H54 (cell line): Measurements from ENCODE around the gene FAF1.
A peak's percentile ranks its signal among the peaks of the same experiment; 100 is the strongest.

ENCODE experiments used
- DNase-seq: peaks from one replicate; pipeline ENCODE4 v3.0.0; 2011; ENCODE audit warnings: low spot score, mixed read lengths; ENCODE audit not compliant: insufficient read length
- FAIRE-seq: peaks from 3 replicates; lab custom pipeline; 2011; peaks lifted over from hg19 to GRCh38; lab: Jason Lieb, UNC
- POLR2A ChIP-seq: IDR thresholded peaks from 2 replicates; pipeline ENCODE4 v1.6.1; 2011; ENCODE audit warnings: low read depth, mild to moderate bottlenecking, low read length

Gene FAF1

GRCh38 chr1:50436489-50436888 lies 523.6 kb downstream of the FAF1 start:
- DNase-seq (no peak), FAIRE-seq (no peak)
- no peak for TF ChIP-seq POLR2A

- DNase-seq (no peak), FAIRE-seq (no peak)
- no peak for TF ChIP-seq POLR2A
These were observed 530.1 kb downstream of the FAF1 start for GRCh38 chr1:50430010-50430405.

DNA sequence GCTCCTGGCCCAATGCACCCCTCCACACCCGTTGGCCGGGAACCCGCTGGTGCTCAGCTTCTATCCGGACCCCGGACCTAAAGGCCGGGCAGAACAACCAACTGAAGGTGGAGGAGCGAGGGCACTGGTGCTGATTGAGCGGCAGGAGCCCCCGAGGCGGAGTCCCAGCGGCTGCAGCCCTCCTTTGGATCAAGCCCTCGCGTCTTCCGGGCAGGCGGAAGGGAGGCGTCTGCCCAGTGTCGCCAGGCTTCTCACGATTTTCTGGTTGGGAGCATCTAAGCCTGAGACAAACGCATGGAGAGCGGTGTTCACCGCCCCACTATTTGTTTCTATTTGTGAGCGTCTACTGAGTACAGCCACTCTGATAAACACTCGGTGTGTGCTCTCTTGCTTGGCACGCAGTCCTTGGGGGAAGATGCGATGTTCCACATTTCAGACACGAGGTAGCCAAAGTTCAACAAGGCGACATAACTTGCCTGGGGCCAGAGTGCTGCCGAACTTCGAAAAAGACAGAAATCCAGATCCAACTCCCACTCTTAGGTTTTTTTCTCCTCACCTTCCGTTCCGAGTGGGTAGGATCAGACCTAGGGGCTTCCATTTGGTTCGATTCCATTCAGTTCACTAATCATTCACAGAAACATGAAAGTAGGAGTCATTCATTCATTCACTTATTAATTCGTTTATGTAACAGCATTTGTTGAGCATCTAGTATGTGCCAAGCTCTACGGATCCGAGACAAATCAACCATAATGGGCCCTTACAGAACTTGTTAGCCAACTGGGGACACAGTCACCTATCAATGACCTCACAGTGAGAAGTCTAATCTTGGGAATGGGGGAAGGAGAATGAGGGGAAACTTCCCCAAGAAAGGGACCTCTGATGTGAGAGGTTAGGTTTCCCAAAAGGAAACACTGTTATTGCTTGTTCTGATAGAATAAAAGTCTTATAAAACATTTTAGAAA lies 532.0 kb downstream of the FAF1 start:
- DNase-seq (no peak), FAIRE-seq (no peak)

DNA sequence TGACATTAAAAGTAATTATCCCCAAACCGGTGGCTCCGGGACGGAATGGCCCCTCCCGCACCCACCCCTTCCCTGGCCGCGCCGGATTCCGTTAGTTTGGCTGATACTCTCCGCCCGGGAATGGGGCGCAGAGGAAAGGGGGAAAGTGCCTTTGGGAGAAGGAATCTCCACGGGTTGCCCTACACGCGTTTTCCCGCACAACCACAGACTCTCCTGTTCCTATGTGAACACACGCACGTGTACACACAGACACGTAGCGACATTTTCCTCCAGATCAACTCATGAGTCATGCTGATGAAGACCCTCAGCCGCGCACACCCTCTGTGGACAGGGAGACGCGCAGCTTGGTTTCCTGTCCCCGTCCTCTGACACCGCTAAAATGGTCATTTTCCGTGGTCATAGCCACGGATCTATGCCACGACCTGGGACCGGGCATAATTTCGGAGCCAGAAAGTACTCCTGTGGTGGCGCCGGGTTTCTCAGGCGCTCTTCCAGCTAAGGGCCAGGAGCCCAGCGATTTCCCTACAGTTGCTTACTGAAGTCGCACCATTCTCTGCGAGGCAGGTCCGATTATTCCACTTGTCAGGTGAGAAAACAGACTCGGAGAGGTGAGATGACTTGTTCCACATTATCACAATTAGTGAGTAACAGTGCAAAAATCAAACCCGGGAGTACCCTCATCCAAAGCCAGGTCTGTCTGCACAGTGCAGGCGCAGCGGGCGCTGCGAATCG lies 532.8 kb downstream of the FAF1 start:
- TF ChIP-seq POLR2A, result no peak
- FAIRE-seq (no peak), DNase-seq (no peak)

More for the DNA sequence above, 532.0 kb downstream of the FAF1 start:
- no peak for TF ChIP-seq POLR2A

GRCh38 chr1:50426702-50427085 lies 533.4 kb downstream of the FAF1 start:
- no peak for TF ChIP-seq POLR2A
- FAIRE-seq, result no peak
- DNase-seq, result no peak

- no peak for DNase-seq
- no peak for FAIRE-seq
- TF ChIP-seq POLR2A, result no peak
These were observed 533.9 kb downstream of the FAF1 start for GRCh38 chr1:50426108-50426700.

DNA sequence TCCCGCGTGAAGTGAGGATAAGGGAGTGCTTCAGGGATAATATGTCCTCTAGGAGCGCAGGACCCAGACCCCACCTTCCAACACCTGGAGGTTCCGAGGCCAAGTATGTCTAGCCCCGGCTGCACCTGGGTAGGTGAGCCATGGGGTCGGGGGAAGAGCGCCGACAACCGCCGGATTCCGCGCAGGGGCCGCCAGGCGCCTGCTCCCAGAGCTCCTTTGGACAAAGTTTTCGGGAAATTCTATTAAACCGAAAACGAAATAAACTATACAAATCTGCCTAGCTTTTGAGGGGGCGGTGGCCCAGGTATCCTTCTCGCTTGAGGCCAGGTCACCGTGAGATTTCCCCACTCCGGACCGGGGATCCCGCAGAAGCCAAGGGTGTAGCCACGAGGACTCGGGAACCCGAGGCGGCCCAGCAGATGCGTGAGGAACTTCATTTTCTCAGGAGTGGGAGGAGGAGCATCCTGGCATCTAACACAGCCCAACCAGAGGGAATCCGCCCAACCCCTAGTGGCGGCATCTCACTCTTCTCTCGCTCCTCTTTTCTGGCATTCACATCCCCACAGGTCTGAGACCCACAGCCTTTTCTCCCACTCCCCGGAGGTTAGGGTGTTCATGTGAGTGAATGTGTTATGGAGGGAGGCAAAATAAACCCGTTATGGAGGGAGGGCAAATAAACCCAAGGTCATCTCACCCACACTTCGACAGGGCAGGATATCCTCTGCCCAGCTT lies 534.5 kb downstream of the FAF1 start:
- FAIRE-seq (no peak), DNase-seq (no peak)

DNA sequence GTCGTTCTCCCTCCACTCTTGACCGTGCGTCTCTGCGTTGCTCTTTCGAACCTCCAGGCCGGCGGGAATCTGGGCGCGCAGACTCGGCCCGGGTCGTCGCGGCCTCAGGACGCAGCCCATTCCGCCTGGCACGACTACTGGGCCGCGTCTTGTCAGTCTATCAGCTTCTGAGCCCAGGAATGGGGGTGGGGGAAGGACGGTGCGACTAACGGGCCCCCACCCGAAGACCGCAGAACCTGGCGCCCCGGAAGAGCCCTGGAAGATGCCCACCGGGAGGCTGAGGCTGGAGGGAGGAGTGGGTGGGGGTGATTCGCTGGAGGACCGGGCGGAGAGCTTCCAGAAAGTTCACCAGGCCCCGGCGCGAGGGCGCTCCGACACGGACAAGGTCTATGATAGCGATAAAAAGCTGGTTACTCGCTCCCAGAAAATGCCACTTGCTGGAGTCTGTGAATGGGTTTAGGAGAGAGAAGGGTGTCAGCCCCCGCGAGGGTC lies 535.1 kb downstream of the FAF1 start:
- TF ChIP-seq POLR2A, result no peak
- DNase-seq (no peak), FAIRE-seq (no peak)

More for the DNA sequence above, 534.5 kb downstream of the FAF1 start:
- no peak for TF ChIP-seq POLR2A

GRCh38 chr1:50424045-50424883 lies 535.8 kb downstream of the FAF1 start:
- DNase-seq, result peak; percentile 66
- FAIRE-seq, result no peak
- TF ChIP-seq POLR2A, result no peak

- no peak for TF ChIP-seq POLR2A
- DNase-seq, result peak; percentile 68
- FAIRE-seq, result no peak
These were observed 536.4 kb downstream of the FAF1 start for GRCh38 chr1:50423670-50424000.

- FAIRE-seq, result no peak
- no peak; the same call in 1 of the 2 replicates for TF ChIP-seq POLR2A
- DNase-seq, result no peak
These were observed 537.0 kb downstream of the FAF1 start, which contains the start of gene DMRTA2 for GRCh38 chr1:50422946-50423669. Gene DMRTA2, minus strand, starts transcription at chr1:50423443. Its CDS starts 1,907 bp downstream, at chr1:50421536.

DNA sequence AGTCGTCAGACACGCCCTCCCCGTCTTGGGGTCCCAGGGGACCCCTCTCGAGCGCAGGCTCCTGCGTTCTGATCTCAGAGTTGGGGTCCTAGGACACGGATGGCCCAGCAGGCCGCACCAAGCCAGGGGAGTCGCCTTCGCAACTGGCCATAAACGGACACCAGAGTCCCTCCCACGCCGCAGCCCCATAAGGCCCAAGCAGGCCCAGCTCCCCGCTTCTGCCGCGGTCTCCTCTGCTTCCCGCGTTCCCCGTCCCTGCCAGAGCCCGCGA lies 537.5 kb downstream of the FAF1 start:
- FAIRE-seq (no peak), DNase-seq (no peak)
- TF ChIP-seq POLR2A, result no peak
